ENCODE data around the gene VPS13D.

DNA sequence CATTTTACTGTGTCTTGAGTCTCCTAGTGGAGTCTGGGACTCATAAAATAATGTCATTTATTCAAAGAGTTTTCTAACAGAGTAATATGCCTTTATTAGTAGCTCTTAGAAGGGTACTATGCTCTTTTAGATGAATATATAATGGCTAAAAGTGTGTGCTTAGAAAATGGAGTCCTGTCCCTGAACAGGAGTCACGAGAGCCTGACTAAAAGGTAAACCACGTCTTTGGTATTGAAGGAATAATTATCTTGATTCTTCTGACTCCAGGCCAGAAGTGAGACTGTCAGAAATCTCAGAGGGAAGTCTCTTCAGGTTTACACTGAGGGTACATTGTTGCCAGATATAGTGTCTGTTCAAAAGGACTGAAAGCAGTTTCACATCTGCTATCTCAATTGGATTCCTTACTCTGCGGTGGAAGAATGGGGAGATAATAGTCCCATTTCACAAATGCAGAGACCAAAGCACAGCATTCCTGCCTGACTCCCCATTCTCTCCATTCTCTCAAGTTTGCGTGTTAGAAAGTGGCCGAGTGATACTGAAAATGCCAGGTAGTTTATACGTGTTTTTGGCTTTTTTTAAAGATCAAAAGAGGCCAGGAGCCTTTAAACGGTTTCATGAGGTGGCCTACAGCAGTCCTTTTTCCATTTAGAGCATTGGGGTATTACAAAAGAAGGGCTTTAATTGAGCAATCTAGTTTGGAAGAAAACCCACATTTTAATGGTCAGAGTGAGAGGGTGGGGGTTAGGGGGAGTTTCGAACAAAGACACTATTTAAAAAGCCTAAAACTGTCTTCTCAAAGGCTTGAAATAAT, 176.6 kb downstream of the VPS13D start:
- TF ChIP-seq, protein P1, sequence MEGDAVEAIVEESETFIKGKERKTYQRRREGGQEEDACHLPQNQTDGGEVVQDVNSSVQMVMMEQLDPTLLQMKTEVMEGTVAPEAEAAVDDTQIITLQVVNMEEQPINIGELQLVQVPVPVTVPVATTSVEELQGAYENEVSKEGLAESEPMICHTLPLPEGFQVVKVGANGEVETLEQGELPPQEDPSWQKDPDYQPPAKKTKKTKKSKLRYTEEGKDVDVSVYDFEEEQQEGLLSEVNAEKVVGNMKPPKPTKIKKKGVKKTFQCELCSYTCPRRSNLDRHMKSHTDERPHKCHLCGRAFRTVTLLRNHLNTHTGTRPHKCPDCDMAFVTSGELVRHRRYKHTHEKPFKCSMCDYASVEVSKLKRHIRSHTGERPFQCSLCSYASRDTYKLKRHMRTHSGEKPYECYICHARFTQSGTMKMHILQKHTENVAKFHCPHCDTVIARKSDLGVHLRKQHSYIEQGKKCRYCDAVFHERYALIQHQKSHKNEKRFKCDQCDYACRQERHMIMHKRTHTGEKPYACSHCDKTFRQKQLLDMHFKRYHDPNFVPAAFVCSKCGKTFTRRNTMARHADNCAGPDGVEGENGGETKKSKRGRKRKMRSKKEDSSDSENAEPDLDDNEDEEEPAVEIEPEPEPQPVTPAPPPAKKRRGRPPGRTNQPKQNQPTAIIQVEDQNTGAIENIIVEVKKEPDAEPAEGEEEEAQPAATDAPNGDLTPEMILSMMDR (IDR thresholded peaks at IDR 0.05; ENCODE audit: low read length), result no peak
- TF ChIP-seq EZH2 (optimal IDR thresholded peaks at IDR 0.05; ENCODE audit: low read depth, low read length), result no peak
- no peak for TF ChIP-seq EZH2phosphoT487 (IDR thresholded peaks at IDR 0.05; ENCODE audit: low read length)
